ENCODE measurements around the gene PTGER3.

Gene PTGER3

DNA sequence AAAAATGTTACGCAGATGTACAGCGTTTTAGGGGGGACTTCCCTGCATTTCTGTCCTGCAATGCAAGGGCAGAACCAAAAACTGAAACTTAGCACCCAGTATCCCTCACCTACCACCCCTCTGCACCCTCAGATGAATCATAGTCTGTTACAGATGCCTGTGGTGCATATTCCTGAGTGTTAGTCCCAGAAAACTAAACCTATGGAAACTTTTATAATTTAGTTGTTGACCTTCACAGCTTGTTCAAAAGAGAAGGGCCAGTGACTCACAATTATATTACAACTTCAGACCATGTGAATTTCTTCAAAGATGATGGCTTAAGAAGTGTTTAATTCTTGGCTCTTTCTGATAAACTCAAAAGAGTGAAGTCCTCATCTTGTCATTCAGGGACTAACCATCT is 5.8 kb downstream of the PTGER3 start:
- DNase-seq (ENCODE audit: low read depth) = no peak
- no peak overlapping the region for H3K4me3 ChIP-seq (ENCODE audit: low read depth, low read length)
- TF ChIP-seq MAX (IDR thresholded peaks at IDR 0.05; ENCODE audit: low read depth, low read length) (no peak), POLR2A (IDR thresholded peaks at IDR 0.05; ENCODE audit: extremely low read depth, insufficient read length) (no peak)
- TF ChIP-seq, protein P1, sequence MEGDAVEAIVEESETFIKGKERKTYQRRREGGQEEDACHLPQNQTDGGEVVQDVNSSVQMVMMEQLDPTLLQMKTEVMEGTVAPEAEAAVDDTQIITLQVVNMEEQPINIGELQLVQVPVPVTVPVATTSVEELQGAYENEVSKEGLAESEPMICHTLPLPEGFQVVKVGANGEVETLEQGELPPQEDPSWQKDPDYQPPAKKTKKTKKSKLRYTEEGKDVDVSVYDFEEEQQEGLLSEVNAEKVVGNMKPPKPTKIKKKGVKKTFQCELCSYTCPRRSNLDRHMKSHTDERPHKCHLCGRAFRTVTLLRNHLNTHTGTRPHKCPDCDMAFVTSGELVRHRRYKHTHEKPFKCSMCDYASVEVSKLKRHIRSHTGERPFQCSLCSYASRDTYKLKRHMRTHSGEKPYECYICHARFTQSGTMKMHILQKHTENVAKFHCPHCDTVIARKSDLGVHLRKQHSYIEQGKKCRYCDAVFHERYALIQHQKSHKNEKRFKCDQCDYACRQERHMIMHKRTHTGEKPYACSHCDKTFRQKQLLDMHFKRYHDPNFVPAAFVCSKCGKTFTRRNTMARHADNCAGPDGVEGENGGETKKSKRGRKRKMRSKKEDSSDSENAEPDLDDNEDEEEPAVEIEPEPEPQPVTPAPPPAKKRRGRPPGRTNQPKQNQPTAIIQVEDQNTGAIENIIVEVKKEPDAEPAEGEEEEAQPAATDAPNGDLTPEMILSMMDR (IDR thresholded peaks at IDR 0.05; ENCODE audit: low read depth, low read length) = no peak

DNA sequence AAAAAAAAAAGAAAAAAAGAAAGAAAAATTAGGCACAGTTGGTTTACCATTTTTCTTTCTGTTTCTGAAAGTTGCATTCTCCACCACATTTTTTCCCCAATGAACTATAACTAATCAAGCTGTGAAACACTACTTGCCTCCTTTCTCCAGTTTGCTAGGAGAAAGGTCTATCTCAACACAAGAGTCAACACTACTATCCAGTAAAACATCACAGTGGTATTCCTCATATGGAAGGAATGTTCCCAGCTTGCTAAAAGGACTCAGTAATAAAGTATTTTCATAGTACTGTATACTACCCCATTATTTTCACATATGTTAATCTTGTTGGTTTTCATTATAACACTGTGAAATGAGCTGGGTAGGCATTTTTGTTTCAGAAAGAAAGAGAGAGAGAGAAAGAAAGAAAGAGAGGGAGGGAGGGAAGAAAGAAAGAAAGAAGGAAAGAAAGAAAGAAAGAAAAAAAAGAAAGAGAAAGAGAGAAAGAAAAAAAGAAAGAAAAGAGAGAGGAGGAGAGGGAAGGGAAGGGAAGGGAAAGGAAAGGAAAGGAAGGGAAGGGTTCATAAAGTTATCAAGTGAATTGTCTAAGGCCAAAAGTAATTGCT is 7.9 kb downstream of the PTGER3 start:
- no peak for DNase-seq (ENCODE audit: low read depth)

GRCh38 chr1:71038942-71039341 is 8.7 kb downstream of the PTGER3 start:
- TF ChIP-seq MYC (IDR thresholded peaks at IDR 0.05; ENCODE audit: low read depth, low read length) (no peak), POLR2A (IDR thresholded peaks at IDR 0.05; ENCODE audit: extremely low read depth, insufficient read length) (no peak), MAX (IDR thresholded peaks at IDR 0.05; ENCODE audit: low read depth, low read length) (no peak)
- TF ChIP-seq, protein P1 (IDR thresholded peaks at IDR 0.05; ENCODE audit: low read depth, low read length) = no peak
- H3K4me3 ChIP-seq (ENCODE audit: low read depth, low read length) = no peak overlapping the region
- no peak for DNase-seq (ENCODE audit: low read depth)

More for the DNA sequence above, 7.9 kb downstream of the PTGER3 start:
- no peak overlapping the region for H3K4me3 ChIP-seq (ENCODE audit: low read depth, low read length)
- TF ChIP-seq MAX (IDR thresholded peaks at IDR 0.05; ENCODE audit: low read depth, low read length) (no peak), POLR2A (IDR thresholded peaks at IDR 0.05; ENCODE audit: extremely low read depth, insufficient read length) (no peak), MYC (IDR thresholded peaks at IDR 0.05; ENCODE audit: low read depth, low read length) (no peak)
- TF ChIP-seq, protein P1 (IDR thresholded peaks at IDR 0.05; ENCODE audit: low read depth, low read length) = no peak

- DNase-seq (ENCODE audit: low read depth) = no peak
- TF ChIP-seq MAX (IDR thresholded peaks at IDR 0.05; ENCODE audit: low read depth, low read length) (no peak), POLR2A (IDR thresholded peaks at IDR 0.05; ENCODE audit: extremely low read depth, insufficient read length) (no peak), MYC (IDR thresholded peaks at IDR 0.05; ENCODE audit: low read depth, low read length) (no peak)
- TF ChIP-seq, protein P1 (IDR thresholded peaks at IDR 0.05; ENCODE audit: low read depth, low read length) = no peak
- H3K4me3 ChIP-seq (ENCODE audit: low read depth, low read length) = no peak overlapping the region
Observed at GRCh38 chr1:71037829-71038620, 9.6 kb downstream of the PTGER3 start.

GRCh38 chr1:71037066-71037465 is 10.6 kb downstream of the PTGER3 start:
- no peak for DNase-seq (ENCODE audit: low read depth)
- H3K4me3 ChIP-seq (ENCODE audit: low read depth, low read length) = no peak overlapping the region
- no peak for TF ChIP-seq MAX (IDR thresholded peaks at IDR 0.05; ENCODE audit: low read depth, low read length)

GRCh38 chr1:71033136-71033535 is 14.5 kb downstream of the PTGER3 start:
- no peak overlapping the region for H3K4me3 ChIP-seq (ENCODE audit: low read depth, low read length)
- TF ChIP-seq MYC (IDR thresholded peaks at IDR 0.05; ENCODE audit: low read depth, low read length) (no peak), MAX (IDR thresholded peaks at IDR 0.05; ENCODE audit: low read depth, low read length) (no peak), POLR2A (IDR thresholded peaks at IDR 0.05; ENCODE audit: extremely low read depth, insufficient read length) (no peak)
- TF ChIP-seq, protein P1 (IDR thresholded peaks at IDR 0.05; ENCODE audit: low read depth, low read length) = no peak
- DNase-seq (ENCODE audit: low read depth) = no peak
